HG02938 (cell line): ENCODE data around the gene NOC2L.
"Not testable (repeated sequence)": the region's sequence is repeated elsewhere in the genome, so short reads cannot be mapped to it uniquely, and the experiment has no call there.

ENCODE experiments used
- ATAC-seq: cut with Tn5 transposase; IDR thresholded peaks from one replicate; pipeline ENCODE4 v1.9.1; 2021; ENCODE audit warnings: mild to moderate bottlenecking, moderate library complexity; ENCODE audit not compliant: unreplicated experiment

Gene NOC2L

DNA sequence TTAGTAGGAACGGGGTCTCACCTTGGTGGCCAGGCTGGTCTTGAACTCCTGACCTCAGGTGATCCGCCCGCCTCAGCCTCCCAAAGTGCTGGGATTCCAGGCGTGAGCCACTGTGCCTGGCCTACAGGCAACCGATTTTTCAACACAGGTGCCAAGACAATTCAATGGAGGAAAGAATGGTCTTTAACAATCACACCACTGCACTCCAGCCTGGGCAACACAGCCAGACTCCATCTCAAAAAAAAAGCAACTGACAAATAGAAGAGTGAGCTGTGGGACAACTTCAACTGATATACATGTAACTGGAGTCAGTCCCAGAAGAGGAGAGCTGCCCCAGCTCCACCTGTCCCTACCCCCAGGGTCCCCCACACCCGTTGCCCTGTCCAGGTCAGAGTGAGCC is 35.5 kb upstream of the NOC2L start:
- not testable (repeated sequence) for ATAC-seq

DNA sequence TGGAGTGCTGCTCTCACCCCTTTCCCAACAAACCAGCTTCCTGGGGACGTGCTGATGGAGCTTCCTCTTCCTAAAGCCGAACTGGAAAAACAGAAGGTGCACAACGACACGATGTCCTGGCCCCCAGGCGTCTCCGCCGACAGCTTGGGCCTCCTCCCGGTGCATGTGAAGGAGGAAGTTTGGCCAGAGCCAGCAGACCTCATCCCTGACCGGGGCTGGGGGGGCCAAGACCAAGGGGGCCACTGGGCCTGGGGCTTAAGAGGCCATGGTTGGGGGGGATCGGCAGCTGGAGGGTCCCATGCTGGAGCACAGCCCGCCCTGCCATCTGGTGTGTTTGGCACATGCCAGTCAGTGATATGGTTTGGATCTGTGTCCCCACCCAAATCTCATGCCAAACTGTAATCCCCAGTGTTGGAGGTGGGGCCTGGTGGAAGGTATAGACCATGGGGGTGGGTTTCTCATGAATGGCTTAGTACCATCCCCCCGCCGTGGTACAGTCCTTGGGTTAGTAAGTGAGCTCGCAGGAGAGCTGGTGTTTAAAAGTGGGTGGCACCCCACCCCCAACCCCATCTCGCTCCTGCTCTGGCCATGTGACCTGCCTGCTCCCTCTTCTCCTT is 34.4 kb upstream of the NOC2L start:
- ATAC-seq: no peak

DNA sequence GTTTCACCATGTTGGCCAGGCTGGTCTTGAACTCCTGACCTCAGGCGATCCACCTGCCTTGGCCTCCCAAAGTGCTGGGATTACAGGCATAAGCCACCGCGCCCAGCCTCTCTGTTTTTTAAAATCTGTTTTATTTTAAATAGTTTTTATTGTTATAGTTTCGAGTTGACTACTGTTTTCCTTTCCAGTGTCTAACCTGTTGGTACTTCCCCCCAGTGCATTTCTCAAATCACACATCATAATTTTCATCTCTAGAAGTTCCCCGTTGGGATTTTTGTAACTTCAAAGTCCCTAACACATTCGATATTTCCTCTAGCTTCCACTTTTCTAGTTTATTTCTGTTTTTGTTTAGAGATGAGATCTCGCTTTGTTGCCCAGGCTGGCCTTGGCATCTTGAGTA is 33.3 kb upstream of the NOC2L start:
- ATAC-seq: no peak

- no peak for ATAC-seq
Measured at GRCh38 chr1:991895-992294, 32.8 kb upstream of the NOC2L start.

GRCh38 chr1:991275-991674 is 32.2 kb upstream of the NOC2L start:
- ATAC-seq: not testable (repeated sequence)

GRCh38 chr1:988061-988460 is 29.0 kb upstream of the NOC2L start:
- not testable (repeated sequence) for ATAC-seq

- no peak for ATAC-seq
Measured at GRCh38 chr1:985126-985525, 26.1 kb upstream of the NOC2L start.

DNA sequence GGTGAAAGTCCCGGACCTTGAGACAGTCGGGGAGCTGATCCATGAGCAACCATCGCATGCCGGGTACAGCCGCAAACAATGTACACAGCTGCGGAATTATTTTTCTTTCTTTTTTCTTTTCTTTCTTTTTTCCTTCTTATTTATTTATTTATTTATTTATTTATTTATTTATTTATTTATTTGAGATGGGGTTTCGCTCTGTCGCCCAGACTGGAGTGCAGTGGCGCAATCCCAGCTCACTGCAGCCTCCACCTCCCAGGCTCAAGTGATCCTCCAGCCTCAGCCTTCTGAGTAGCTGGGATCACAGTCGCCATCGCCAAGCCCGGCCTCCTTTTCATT is 25.4 kb upstream of the NOC2L start:
- ATAC-seq: no peak

DNA sequence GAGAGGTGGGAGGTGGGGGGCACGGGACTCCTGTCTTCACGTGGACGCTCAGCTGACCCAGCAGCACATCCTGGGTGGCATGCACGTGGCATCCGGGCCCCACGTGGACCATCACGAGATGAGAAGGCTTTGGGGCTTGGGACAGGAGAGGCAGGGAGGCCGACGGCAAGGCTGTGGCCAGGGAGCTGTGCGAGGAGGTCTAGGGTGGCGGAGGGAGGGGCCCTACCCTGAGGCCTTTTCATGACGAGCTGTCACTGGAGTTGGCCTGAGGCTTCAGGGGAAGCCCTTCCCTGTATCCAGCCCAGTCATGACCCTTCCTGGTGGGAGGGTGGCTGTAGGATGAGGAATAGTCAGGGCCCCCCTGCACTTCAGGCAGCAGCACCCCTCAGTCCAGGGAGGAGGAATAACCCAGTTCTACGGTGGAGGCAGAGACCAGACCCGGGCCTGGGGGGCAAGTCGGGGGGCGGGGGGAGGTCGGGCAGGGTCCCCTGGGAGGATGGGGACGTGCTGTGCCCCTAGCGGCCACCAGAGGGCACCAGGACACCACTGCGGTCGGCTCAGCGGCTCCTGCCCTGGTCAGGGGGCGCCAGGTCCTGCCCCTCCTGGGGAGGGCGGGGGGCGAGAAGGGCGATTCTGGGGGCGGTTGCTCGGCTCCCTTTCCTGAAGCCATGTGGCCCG is 24.9 kb upstream of the NOC2L start:
- no peak for ATAC-seq

- no peak for ATAC-seq
Measured at GRCh38 chr1:982765-983436, 23.8 kb upstream of the NOC2L start.

DNA sequence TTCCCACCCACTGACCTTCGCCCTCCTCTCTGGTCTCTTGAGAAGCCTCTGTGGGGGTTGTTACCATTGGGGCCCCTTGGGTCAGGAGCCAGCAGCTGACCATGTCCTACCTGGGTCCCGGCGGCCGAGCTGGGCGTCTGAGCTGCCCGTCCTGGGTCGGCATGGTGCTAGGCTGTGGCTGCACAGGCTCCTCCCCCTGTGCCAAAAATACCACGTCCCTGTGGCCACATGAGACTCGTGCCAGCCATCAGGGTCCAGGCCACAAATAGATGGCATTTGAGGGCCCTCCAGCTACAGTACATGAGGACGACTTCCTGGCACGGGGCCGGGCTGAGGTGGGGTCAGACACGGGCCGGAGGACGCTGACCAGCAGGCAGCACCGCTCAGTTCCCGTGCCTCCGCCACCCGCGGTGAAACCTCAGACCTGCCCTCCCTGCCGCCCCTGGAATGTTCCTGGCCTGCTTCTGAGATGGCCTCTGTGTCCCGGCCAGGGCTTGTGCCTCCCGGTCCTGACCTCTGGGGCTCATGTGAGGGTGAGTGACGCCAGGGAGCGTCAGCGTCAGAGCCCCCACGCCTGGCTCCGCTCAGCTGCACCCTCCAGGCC is 23.0 kb upstream of the NOC2L start, which contains the start of gene PERM1:
Gene PERM1 (minus strand): TSS at position 139 of the 604 bp plus-strand sequence. CDS start 1,064 bp downstream, outside the sequence.
- no peak for ATAC-seq

DNA sequence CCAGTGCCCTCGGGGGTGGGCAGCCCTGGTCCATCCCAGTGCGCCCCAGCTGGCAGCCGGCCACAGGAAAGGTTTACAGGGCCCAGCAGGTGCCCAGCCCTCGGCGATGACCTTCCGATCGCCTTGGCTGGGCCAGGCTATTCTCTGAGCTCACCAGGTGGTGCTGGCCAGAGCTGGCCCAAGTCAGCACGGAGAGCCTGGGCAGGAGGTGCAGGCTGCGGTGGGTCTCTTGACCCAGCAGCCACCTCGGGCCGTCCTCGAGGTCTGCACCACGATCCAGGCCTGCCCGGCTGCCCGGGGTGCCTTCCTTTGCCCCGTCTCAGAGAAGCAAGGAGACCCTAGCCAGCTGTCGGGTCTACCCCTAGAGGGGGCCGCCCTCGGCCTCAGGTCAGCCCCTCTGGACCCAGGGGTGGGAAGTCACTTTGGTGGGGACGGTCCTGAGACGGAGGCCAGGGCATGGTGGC is 22.5 kb upstream of the NOC2L start:
- no peak for ATAC-seq

DNA sequence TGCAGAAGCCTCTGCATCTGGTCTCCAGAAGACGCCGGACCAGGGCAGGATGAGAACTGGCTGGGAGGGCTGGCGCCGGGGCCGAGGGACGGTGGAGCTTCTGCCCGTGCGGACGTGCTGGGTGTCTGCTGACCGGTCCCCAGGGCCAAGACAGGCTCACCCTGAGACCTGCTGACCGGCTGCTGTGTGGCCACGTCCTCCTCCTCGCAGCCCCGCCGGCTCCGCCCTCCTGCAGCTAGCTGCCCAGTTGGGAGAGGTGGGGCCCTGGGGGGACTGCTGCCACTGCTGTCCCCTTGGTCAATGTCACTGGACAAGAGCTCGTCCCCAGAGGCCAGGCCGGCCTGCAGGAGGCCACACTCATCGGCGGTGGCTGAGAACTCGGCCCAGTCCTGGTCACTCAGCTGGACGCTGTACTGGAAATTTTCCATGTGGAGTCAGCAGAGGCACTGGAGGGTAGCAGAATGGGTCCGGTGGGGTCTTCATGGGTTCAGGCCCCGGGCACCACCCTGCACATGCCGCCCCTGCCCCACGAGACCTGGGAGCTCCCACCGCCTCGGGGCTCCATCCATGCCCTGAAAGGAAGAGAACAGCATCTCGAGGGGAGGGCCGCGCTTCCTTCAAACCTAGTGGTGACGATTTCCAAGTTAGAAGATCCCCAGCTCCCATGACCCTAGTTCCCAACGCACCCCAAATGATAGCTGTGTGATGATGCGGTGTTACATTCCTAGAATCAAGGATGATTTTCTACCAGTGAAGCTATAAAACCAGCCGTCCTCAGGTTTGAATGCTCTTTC is 21.7 kb upstream of the NOC2L start:
- no peak for ATAC-seq

DNA sequence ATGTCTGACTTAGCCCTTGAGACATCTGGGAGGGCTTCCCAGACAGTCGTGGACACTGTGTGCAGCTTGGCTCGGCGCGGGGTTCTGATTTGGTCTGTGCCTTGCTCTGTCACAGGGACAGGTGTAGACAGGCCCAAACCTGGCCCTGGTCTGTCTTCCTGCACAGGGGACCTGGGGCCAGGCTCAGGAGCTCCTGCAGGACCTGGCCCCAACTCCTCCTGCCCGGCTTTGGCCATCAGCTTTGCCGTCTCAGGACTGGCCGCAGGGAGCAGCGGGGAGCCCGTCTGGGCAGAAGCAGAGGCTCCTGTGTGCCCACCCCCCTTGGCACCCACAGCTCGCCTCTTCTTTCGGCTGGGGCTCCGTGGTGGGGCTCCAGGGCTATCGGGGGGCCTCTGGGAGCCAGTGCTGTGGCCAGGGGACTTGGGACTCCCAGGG is 21.1 kb upstream of the NOC2L start:
- no peak for ATAC-seq

DNA sequence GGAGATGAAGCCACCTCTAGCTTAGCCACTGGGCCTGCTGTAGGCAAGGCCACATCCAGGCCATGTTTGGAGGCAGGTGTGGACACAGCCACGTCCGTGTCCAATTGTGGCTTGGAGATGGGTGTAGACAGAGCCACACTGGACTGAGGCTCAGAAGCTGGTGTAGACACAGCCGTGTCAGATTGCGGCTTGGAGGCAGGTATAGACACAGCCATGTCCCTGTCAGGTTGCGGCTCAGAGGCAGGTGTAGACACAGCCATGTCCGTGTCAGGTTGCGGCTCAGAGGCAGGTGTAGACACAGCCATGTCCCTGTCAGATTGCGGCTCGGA is 20.7 kb upstream of the NOC2L start:
- ATAC-seq: no peak

DNA sequence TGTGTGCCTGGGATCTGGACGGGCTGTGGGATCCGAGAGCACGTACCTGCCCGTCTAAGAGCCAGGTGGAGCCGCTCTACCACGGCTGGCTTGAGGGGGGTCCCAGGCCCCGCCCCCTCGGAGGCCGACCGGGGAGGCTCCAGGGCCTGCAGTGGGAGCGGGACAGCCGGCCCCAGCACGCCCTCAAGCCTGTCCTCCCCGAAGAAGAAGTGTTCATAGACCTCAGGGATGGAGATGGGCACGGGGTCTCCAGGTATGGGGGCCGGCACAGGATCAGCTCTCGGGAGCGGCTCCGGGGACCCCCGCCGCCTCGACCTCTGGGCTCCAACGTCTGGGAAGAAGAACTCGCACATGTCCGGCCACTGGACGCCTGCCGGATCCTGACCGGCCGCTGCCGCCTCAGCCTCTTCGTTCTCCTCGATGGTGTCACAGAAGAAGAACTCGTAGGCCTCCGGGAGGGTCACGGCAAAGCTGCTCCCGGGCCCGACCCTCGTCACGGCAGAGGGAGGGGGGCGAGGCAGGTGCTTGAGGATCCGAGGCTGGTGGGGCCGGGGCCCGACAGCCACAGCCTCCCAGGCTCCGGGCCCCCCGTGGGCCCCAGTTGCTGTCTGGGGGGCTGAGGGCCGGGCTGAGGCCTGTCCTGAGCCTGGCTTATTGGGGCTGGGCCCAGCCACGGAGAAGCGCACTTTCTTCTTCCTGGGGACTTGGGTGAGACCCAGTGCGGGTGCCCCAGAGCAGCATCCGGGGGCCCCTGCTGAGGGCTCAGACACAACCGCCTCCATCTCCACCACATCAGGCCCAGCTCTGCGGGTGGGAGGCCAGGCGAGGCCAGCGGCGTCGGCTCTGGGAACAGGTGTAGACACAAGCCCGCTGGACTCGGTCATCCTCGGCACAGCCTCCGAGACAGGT is 20.0 kb upstream of the NOC2L start:
- ATAC-seq: no peak

- no peak for ATAC-seq
Measured at GRCh38 chr1:978069-978834, 19.2 kb upstream of the NOC2L start.

DNA sequence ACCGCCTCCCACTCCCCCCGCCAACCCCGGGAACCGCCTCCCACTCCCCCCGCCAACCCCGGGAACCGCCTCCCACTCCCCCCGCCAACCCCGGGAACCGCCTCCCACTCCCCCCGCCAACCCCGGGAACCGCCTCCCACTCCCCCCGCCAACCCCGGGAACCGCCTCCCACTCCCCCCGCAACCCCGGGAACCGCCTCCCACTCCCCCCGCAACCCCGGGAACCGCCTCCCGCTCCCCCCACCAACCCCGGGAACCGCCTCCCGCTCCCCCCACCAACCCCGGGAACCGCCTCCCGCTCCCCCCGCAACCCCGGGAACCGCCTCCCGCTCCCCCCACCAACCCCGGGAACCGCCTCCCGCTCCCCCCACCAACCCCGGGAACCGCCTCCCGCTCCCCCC is 17.7 kb upstream of the NOC2L start:
- ATAC-seq: not testable (repeated sequence)
